HG02840 (cell line): ENCODE data around the gene SPOCK1.

Experiments used
- ATAC-seq: cut with Tn5 transposase; IDR thresholded peaks from one replicate; pipeline ENCODE4 v1.9.1; 2021; ENCODE audit warnings: mild to moderate bottlenecking, moderate library complexity, moderate number of reproducible peaks; ENCODE audit not compliant: unreplicated experiment, low FRiP score

The SPOCK1 gene

GRCh38 chr5:137061382-137061781 lies 437.7 kb downstream of the SPOCK1 start:
- no peak for ATAC-seq

GRCh38 chr5:137058089-137058488 lies 441.0 kb downstream of the SPOCK1 start:
- ATAC-seq = no peak

GRCh38 chr5:137056676-137057075 lies 442.4 kb downstream of the SPOCK1 start:
- no peak for ATAC-seq

- no peak for ATAC-seq
Observed at GRCh38 chr5:137055271-137055872, 443.8 kb downstream of the SPOCK1 start.

GRCh38 chr5:137054792-137055191 lies 444.3 kb downstream of the SPOCK1 start:
- ATAC-seq = no peak

GRCh38 chr5:137054335-137054734 lies 444.8 kb downstream of the SPOCK1 start:
- no peak for ATAC-seq

- no peak for ATAC-seq
Observed at GRCh38 chr5:137051161-137051560, 448.0 kb downstream of the SPOCK1 start.

- no peak for ATAC-seq
Observed at GRCh38 chr5:137040641-137041340, 458.3 kb downstream of the SPOCK1 start.

- ATAC-seq = no peak
Observed at GRCh38 chr5:137040024-137040423, 459.1 kb downstream of the SPOCK1 start.

- no peak for ATAC-seq
Observed at GRCh38 chr5:137037848-137038247, 461.3 kb downstream of the SPOCK1 start.

GRCh38 chr5:137036640-137037039 lies 462.5 kb downstream of the SPOCK1 start:
- no peak for ATAC-seq

GRCh38 chr5:137035480-137035878 lies 463.6 kb downstream of the SPOCK1 start:
- no peak for ATAC-seq

GRCh38 chr5:137034764-137035479 lies 464.2 kb downstream of the SPOCK1 start:
- no peak for ATAC-seq

- ATAC-seq = no peak
Observed at GRCh38 chr5:137034213-137034612, 464.9 kb downstream of the SPOCK1 start.

- no peak for ATAC-seq
Observed at GRCh38 chr5:137032929-137033328, 466.2 kb downstream of the SPOCK1 start.

- ATAC-seq = no peak
Observed at GRCh38 chr5:137027758-137028157, 471.4 kb downstream of the SPOCK1 start.

- ATAC-seq = no peak
Observed at GRCh38 chr5:137026296-137026695, 472.8 kb downstream of the SPOCK1 start.

GRCh38 chr5:137024044-137024443 lies 475.1 kb downstream of the SPOCK1 start:
- ATAC-seq = no peak

- no peak for ATAC-seq
Observed at GRCh38 chr5:137023371-137023770, 475.8 kb downstream of the SPOCK1 start.

GRCh38 chr5:137022725-137023124 lies 476.4 kb downstream of the SPOCK1 start:
- no peak for ATAC-seq

GRCh38 chr5:137022043-137022442 lies 477.1 kb downstream of the SPOCK1 start:
- no peak for ATAC-seq

- no peak for ATAC-seq
Observed at GRCh38 chr5:137019229-137019628, 479.9 kb downstream of the SPOCK1 start.
